ENCODE measurements around the gene GLP2R.

GLP2R gene

DNA sequence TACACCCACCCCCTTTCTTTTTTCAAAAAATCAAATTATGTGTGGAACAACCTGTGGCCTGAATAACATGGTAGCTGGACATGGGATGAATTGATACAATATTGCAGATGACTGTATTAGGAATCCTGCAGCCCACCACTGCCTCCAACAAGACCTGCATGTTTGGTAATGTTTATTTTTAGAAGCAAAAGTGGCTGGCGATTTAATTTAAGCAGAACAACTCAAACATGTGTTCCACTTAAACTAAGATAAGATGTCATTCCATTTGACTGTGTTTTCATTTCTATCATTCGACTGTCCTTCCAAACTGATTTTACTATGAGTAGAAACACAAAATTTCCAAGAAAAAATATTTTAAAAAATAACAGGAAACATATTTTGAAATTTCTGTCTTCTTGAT is 24.2 kb upstream of the GLP2R start:
- Histone ChIP-seq H3K23ac (ENCODE audit: low read depth, low read length, poor library complexity) (no peak overlapping the region), H2BK5ac (ENCODE audit: low read length) (no peak overlapping the region), H3K36me3 (replicated peaks in 1 of 2; ENCODE audit: control insufficient read depth in 2 of 2, insufficient read depth in 2 of 2, low read length in 2 of 2) (no peaks in the 10 kb centered on the region), H3K9me3 (replicated peaks in 1 of 2; ENCODE audit: control insufficient read depth in 2 of 2, insufficient read depth in 1 of 2, low read depth in 1 of 2, low read length in 2 of 2) (peaks cover 0 to 1% of the 10 kb centered on the region in 2 donors), H2AK5ac (ENCODE audit: low read depth, low read length) (no peak overlapping the region), H3K27me3 (ENCODE audit: control insufficient read depth in 3 of 3, insufficient read depth in 3 of 3, low read depth in 1 of 3, low read length in 3 of 3) (no peaks in the 10 kb centered on the region), H3K14ac (ENCODE audit: low read length) (no peak overlapping the region), H2BK12ac (ENCODE audit: low read length) (no peak overlapping the region), H4K91ac (ENCODE audit: low read depth, low read length, poor library complexity) (no peak overlapping the region), H2AFZ (ENCODE audit: low read length) (no peak overlapping the region), H2BK120ac (ENCODE audit: low read depth, low read length) (no peak overlapping the region), H3K4me3 (ENCODE audit: low read length in 2 of 2) (no peak overlapping the region), H3K4me2 (ENCODE audit: insufficient read depth, low read length, poor library complexity, severe bottlenecking) (no peak overlapping the region), H2BK15ac (ENCODE audit: low read length) (no peak overlapping the region), H4K8ac (ENCODE audit: low read depth, low read length) (no peak overlapping the region), H3K4me1 (ENCODE audit: control insufficient read depth in 2 of 2, insufficient read depth in 1 of 2, low read depth in 1 of 2, low read length in 2 of 2) (no peaks in the 10 kb centered on the region), H3K9ac (ENCODE audit: low read depth, low read length, poor library complexity) (no peak overlapping the region), H3K27ac (replicated peaks; ENCODE audit: low read length) (no peak overlapping the region), H3K4ac (ENCODE audit: low read length) (no peak overlapping the region), H3K18ac (ENCODE audit: low read length) (no peak overlapping the region), H3K79me1 (ENCODE audit: low read depth, low read length) (no peaks in the 10 kb centered on the region)
- DNase-seq (ENCODE audit: low spot score) = no peak
- no CpG with 5 or more reads among the region's 2 CpGs for WGBS, 2 donors (ENCODE audit: extremely low coverage in 2 of 2, insufficient read length in 2 of 2, insufficient replicate concordance in 1 of 2)

DNA sequence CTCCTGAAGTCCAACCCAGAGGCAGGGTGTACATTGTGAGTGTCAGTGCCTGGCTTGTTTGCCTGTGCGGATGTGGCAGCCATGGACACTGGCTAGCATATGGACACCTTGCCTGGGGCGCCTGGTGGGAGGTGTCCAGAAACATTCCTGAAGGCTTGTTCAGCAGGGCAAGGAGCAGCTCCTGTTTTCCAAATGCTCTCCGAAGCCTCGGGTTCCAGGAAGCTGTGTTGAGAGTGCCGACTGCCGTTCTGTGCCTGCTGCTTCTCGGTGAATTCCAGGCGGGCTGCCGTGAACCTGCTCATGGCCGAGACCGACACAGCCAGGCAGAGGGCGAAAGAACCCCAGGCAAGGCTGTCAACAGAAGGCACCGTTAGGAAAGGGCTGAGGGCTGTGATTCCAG is 23.4 kb upstream of the GLP2R start:
- no CpG with 5 or more reads among the region's 13 CpGs for WGBS, 2 donors (ENCODE audit: extremely low coverage in 2 of 2, insufficient read length in 2 of 2, insufficient replicate concordance in 1 of 2)
- Histone ChIP-seq H2AFZ (ENCODE audit: low read length) (no peak overlapping the region), H3K4me2 (ENCODE audit: insufficient read depth, low read length, poor library complexity, severe bottlenecking) (no peak overlapping the region), H3K4me3 (ENCODE audit: low read length in 2 of 2) (no peak overlapping the region), H2BK120ac (ENCODE audit: low read depth, low read length) (no peak overlapping the region), H3K9ac (ENCODE audit: low read depth, low read length, poor library complexity) (no peak overlapping the region), H4K91ac (ENCODE audit: low read depth, low read length, poor library complexity) (no peak overlapping the region), H3K4ac (ENCODE audit: low read length) (no peak overlapping the region), H2BK5ac (ENCODE audit: low read length) (no peak overlapping the region), H3K36me3 (replicated peaks in 1 of 2; ENCODE audit: control insufficient read depth in 2 of 2, insufficient read depth in 2 of 2, low read length in 2 of 2) (no peaks in the 10 kb centered on the region), H3K9me3 (replicated peaks in 1 of 2; ENCODE audit: control insufficient read depth in 2 of 2, insufficient read depth in 1 of 2, low read depth in 1 of 2, low read length in 2 of 2) (peaks cover 0 to 1% of the 10 kb centered on the region in 2 donors), H2BK15ac (ENCODE audit: low read length) (no peak overlapping the region), H3K23ac (ENCODE audit: low read depth, low read length, poor library complexity) (no peak overlapping the region), H3K18ac (ENCODE audit: low read length) (no peak overlapping the region), H3K79me1 (ENCODE audit: low read depth, low read length) (no peaks in the 10 kb centered on the region), H3K14ac (ENCODE audit: low read length) (no peak overlapping the region), H4K8ac (ENCODE audit: low read depth, low read length) (no peak overlapping the region), H2BK12ac (ENCODE audit: low read length) (no peak overlapping the region), H3K27me3 (ENCODE audit: control insufficient read depth in 3 of 3, insufficient read depth in 3 of 3, low read depth in 1 of 3, low read length in 3 of 3) (no peaks in the 10 kb centered on the region), H3K4me1 (ENCODE audit: control insufficient read depth in 2 of 2, insufficient read depth in 1 of 2, low read depth in 1 of 2, low read length in 2 of 2) (no peaks in the 10 kb centered on the region), H2AK5ac (ENCODE audit: low read depth, low read length) (no peak overlapping the region), H3K27ac (replicated peaks; ENCODE audit: low read length) (no peak overlapping the region)
- no peak for DNase-seq (ENCODE audit: low spot score)

DNA sequence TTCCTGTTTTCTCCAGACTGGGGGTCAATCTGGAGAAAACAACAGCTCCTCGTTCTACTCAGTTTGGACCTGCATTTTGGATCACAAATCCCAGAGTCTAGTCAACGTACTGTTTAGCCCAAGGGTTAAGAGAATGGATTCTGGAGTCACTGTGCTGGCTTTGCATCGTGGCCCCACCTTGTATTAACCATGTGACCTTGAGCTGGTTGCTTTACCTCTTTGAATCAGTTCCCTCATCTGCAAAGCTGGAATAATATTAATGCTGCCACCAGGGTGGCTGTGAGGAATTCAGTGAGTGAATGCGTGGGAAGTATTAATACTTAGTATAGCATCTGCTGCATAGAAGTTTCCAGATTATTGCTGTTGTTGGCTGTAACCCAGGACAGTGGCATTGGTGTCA is 23.0 kb upstream of the GLP2R start:
- no CpG with 5 or more reads among the region's 4 CpGs for WGBS, 2 donors (ENCODE audit: extremely low coverage in 2 of 2, insufficient read length in 2 of 2, insufficient replicate concordance in 1 of 2)
- no peak for DNase-seq (ENCODE audit: low spot score)

DNA sequence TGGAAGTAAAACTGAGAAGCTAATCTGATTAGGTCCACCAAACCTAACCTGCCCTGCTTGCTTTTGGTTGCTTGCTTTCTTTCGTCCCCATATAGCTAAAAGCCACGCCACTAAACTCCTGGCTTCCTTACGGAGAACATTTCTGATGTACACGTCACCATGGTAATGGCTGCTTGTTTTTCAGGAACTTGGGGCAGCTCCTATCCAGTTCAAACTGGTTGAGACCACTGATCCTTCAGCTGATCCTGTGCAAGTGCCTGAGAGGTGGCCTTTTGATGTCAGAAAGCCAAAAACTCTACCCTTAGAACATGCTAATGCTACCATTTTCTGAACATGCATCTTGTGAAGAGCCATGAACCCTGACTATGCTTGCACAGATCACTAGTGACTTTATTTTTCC is 20.0 kb upstream of the GLP2R start:
- no peak for DNase-seq (ENCODE audit: low spot score)
- H3K9ac ChIP-seq (ENCODE audit: low read depth, low read length, poor library complexity) = no peak overlapping the region
- no peak overlapping the region for H2BK5ac ChIP-seq (ENCODE audit: low read length)
- no peak overlapping the region for H3K23ac ChIP-seq (ENCODE audit: low read depth, low read length, poor library complexity)
- H2BK12ac ChIP-seq (ENCODE audit: low read length) = no peak overlapping the region
- H4K91ac ChIP-seq (ENCODE audit: low read depth, low read length, poor library complexity) = no peak overlapping the region
- H2AK5ac ChIP-seq (ENCODE audit: low read depth, low read length) = no peak overlapping the region
- H3K4ac ChIP-seq (ENCODE audit: low read length) = no peak overlapping the region
- H3K18ac ChIP-seq (ENCODE audit: low read length) = no peak overlapping the region
- no peak overlapping the region for H3K4me3 ChIP-seq (ENCODE audit: low read length in 2 of 2)
- peak overlapping the region; percentile 28 for H2AFZ ChIP-seq (ENCODE audit: low read length)
- no peak overlapping the region for H3K4me2 ChIP-seq (ENCODE audit: insufficient read depth, low read length, poor library complexity, severe bottlenecking)
- no peaks in the 10 kb centered on the region for H3K36me3 ChIP-seq (replicated peaks in 1 of 2; ENCODE audit: control insufficient read depth in 2 of 2, insufficient read depth in 2 of 2, low read length in 2 of 2)
- H3K27ac ChIP-seq (replicated peaks; ENCODE audit: low read length) = no peak overlapping the region
- H3K79me1 ChIP-seq (ENCODE audit: low read depth, low read length) = no peaks in the 10 kb centered on the region
- H3K9me3 ChIP-seq (replicated peaks in 1 of 2; ENCODE audit: control insufficient read depth in 2 of 2, insufficient read depth in 1 of 2, low read depth in 1 of 2, low read length in 2 of 2) = peaks cover 0 to 1% of the 10 kb centered on the region in 2 donors
- H4K8ac ChIP-seq (ENCODE audit: low read depth, low read length) = no peak overlapping the region
- H2BK15ac ChIP-seq (ENCODE audit: low read length) = no peak overlapping the region
- no peaks in the 10 kb centered on the region for H3K4me1 ChIP-seq (ENCODE audit: control insufficient read depth in 2 of 2, insufficient read depth in 1 of 2, low read depth in 1 of 2, low read length in 2 of 2)
- no peak overlapping the region for H3K14ac ChIP-seq (ENCODE audit: low read length)
- no peaks in the 10 kb centered on the region for H3K27me3 ChIP-seq (ENCODE audit: control insufficient read depth in 3 of 3, insufficient read depth in 3 of 3, low read depth in 1 of 3, low read length in 3 of 3)
- H2BK120ac ChIP-seq (ENCODE audit: low read depth, low read length) = no peak overlapping the region
- WGBS, 2 donors (ENCODE audit: extremely low coverage in 2 of 2, insufficient read length in 2 of 2, insufficient replicate concordance in 1 of 2) = no CpG with 5 or more reads among the region's 4 CpGs

More for the DNA sequence above, 23.0 kb upstream of the GLP2R start:
- Histone ChIP-seq H4K91ac (ENCODE audit: low read depth, low read length, poor library complexity) (no peak overlapping the region), H3K27ac (replicated peaks; ENCODE audit: low read length) (no peak overlapping the region), H2BK120ac (ENCODE audit: low read depth, low read length) (no peak overlapping the region), H2AK5ac (ENCODE audit: low read depth, low read length) (no peak overlapping the region), H2BK5ac (ENCODE audit: low read length) (no peak overlapping the region), H2AFZ (ENCODE audit: low read length) (no peak overlapping the region), H3K4me1 (ENCODE audit: control insufficient read depth in 2 of 2, insufficient read depth in 1 of 2, low read depth in 1 of 2, low read length in 2 of 2) (no peaks in the 10 kb centered on the region), H3K4ac (ENCODE audit: low read length) (no peak overlapping the region), H4K8ac (ENCODE audit: low read depth, low read length) (no peak overlapping the region), H3K27me3 (ENCODE audit: control insufficient read depth in 3 of 3, insufficient read depth in 3 of 3, low read depth in 1 of 3, low read length in 3 of 3) (no peaks in the 10 kb centered on the region), H3K18ac (ENCODE audit: low read length) (no peak overlapping the region), H3K36me3 (replicated peaks in 1 of 2; ENCODE audit: control insufficient read depth in 2 of 2, insufficient read depth in 2 of 2, low read length in 2 of 2) (no peaks in the 10 kb centered on the region), H2BK15ac (ENCODE audit: low read length) (no peak overlapping the region), H3K9me3 (replicated peaks in 1 of 2; ENCODE audit: control insufficient read depth in 2 of 2, insufficient read depth in 1 of 2, low read depth in 1 of 2, low read length in 2 of 2) (peaks cover 0 to 1% of the 10 kb centered on the region in 2 donors), H3K23ac (ENCODE audit: low read depth, low read length, poor library complexity) (no peak overlapping the region), H2BK12ac (ENCODE audit: low read length) (no peak overlapping the region), H3K14ac (ENCODE audit: low read length) (no peak overlapping the region), H3K79me1 (ENCODE audit: low read depth, low read length) (no peaks in the 10 kb centered on the region), H3K9ac (ENCODE audit: low read depth, low read length, poor library complexity) (no peak overlapping the region), H3K4me3 (ENCODE audit: low read length in 2 of 2) (no peak overlapping the region), H3K4me2 (ENCODE audit: insufficient read depth, low read length, poor library complexity, severe bottlenecking) (no peak overlapping the region)
